Measurements from ENCODE around the gene EPS8. TPM values are rescaled to one million over a fixed set of nuclear protein-coding genes. Genes with fewer than 3 reads are reported as not detected.

Gene EPS8
- total and polyA plus RNA-seq, 8 donors: 9.1 to 287 (median 36.1) TPM

GRCh38 chr12:15591811-15592210 lies 197.4 kb downstream of the EPS8 start:
- no peak for DNase-seq
- no peaks in the 10 kb centered on the region for H3K9me3 ChIP-seq
- intact Hi-C loops (cut with DNase I; ENCODE audit: low total_unique reads): no loop called here
- H3K4me3 ChIP-seq: no peak overlapping the region
- no peak overlapping the region for H3K27ac ChIP-seq
- peaks cover 3 to 10% (median 7%) of the 10 kb centered on the region in 4 donors for H3K4me1 ChIP-seq
- TF ChIP-seq POLR2AphosphoS5 (IDR thresholded peaks at IDR 0.05) (no peak), POLR2A (IDR thresholded peaks at IDR 0.05) (no peak), EP300 (IDR thresholded peaks at IDR 0.05) (no peak), CTCF (IDR thresholded peaks at IDR 0.05) (no peak)
- WGBS, 5 donors: 88 to 96% (median 93%) methylated on average over 5 of the region's 5 CpGs
- H3K27me3 ChIP-seq: no peaks in the 10 kb centered on the region
- no peaks in the 10 kb centered on the region for H3K36me3 ChIP-seq

- Histone ChIP-seq H3K9me3 (no peaks in the 10 kb centered on the region), H3K36me3 (no peaks in the 10 kb centered on the region), H3K27me3 (no peaks in the 10 kb centered on the region), H3K27ac (peak overlapping the region in 1 of 5 donors; percentile 36), H3K4me1 (peaks cover 3 to 10% (median 7%) of the 10 kb centered on the region in 4 donors), H3K4me3 (peak overlapping the region; percentile 21 to 38 (median 30))
- WGBS, 5 donors: 8 to 14% (median 10%) methylated on average over 16 of the region's 16 CpGs
- DNase-seq: peak; percentile 53 to 90
- intact Hi-C loops (cut with DNase I; ENCODE audit: low total_unique reads): no loop called here
- TF ChIP-seq POLR2A (IDR thresholded peaks at IDR 0.05) (no peak), EP300 (IDR thresholded peaks at IDR 0.05) (no peak), CTCF (IDR thresholded peaks at IDR 0.05) (peak in 5 of 7 experiments; percentile 83 to 93 (median 88)), POLR2AphosphoS5 (IDR thresholded peaks at IDR 0.05) (peak in 1 of 3 donors; percentile 49)
Observed at GRCh38 chr12:15590180-15590826, 198.9 kb downstream of the EPS8 start.

- no peak for DNase-seq
- no peaks in the 10 kb centered on the region for H3K27me3 ChIP-seq
- H3K4me3 ChIP-seq: no peak overlapping the region
- peaks cover 3 to 10% (median 7%) of the 10 kb centered on the region in 4 donors for H3K4me1 ChIP-seq
- H3K27ac ChIP-seq: no peak overlapping the region
- intact Hi-C loops (cut with DNase I; ENCODE audit: low total_unique reads): loop anchor here (5.0 kb wide), 1 partner anchor 268 kb away; no protein-coding TSS in a partner anchor
- H3K9me3 ChIP-seq: no peaks in the 10 kb centered on the region
- no peak for TF ChIP-seq POLR2A (IDR thresholded peaks at IDR 0.05)
- TF ChIP-seq CTCF (IDR thresholded peaks at IDR 0.05): no peak
- TF ChIP-seq EP300 (IDR thresholded peaks at IDR 0.05): no peak
- no peak for TF ChIP-seq POLR2AphosphoS5 (IDR thresholded peaks at IDR 0.05)
- 65 to 78% (median 71%) methylated on average over 8 of the region's 8 CpGs for WGBS, 5 donors
- H3K36me3 ChIP-seq: no peaks in the 10 kb centered on the region
Observed at GRCh38 chr12:15589328-15590032, 199.7 kb downstream of the EPS8 start.

- no peak overlapping the region for H3K4me3 ChIP-seq
- no peak overlapping the region for H3K27ac ChIP-seq
- H3K36me3 ChIP-seq: no peaks in the 10 kb centered on the region
- peaks cover 0 to 8% (median 0%) of the 10 kb centered on the region in 4 donors for H3K4me1 ChIP-seq
- intact Hi-C loops (cut with DNase I; ENCODE audit: low total_unique reads): loop anchor here (5.0 kb wide), 1 partner anchor 273 kb away; no protein-coding TSS in a partner anchor
- TF ChIP-seq CTCF (IDR thresholded peaks at IDR 0.05) (peak in 5 of 7 experiments; percentile 15 to 64 (median 47)), POLR2A (IDR thresholded peaks at IDR 0.05) (no peak)
- peak in 1 of 2 donors; percentile 86 for DNase-seq
- H3K9me3 ChIP-seq: no peaks in the 10 kb centered on the region
- WGBS, 5 donors: 15 to 29% (median 19%) methylated on average over 3 of the region's 3 CpGs
- no peaks in the 10 kb centered on the region for H3K27me3 ChIP-seq
Observed at GRCh38 chr12:15584366-15585041, 204.7 kb downstream of the EPS8 start.

Measured in stomach (tissue), 9 donors.